ENCODE measurements around the gene ITK. TPM values are rescaled to one million over a fixed set of nuclear protein-coding genes. Genes with fewer than 3 reads are reported as not detected.

The ITK gene
- total RNA-seq, 3 donors from 2014 or later (not counting 1 experiment from before 2014, with no cell fraction given), result 153 to 188 (median 186) TPM

- intact Hi-C loops (cut with micrococcal nuclease), result no loop called here
- no peak for TF ChIP-seq CTCF (IDR thresholded peaks at IDR 0.05)
- Mint-ChIP-seq H3K4me1 (peaks cover 15% of the 10 kb centered on the region in 2 donors), H3K27me3 (ENCODE audit: low read depth in 2 of 2) (peaks cover 0 to 4% of the 10 kb centered on the region in 2 donors), H3K27ac (no peak overlapping the region), H3K36me3 (no peaks in the 10 kb centered on the region), H3K4me3 (no peak overlapping the region), H3K9me3 (no peaks in the 10 kb centered on the region)
- Histone ChIP-seq H3K4me1 (ENCODE audit: control insufficient read depth, insufficient read depth, low read length) (no peaks in the 10 kb centered on the region), H3K36me3 (ENCODE audit: control insufficient read depth, insufficient read depth, low read length) (no peaks in the 10 kb centered on the region), H3K4me3 (ENCODE audit: low read length) (no peak overlapping the region), H3K27me3 (ENCODE audit: control insufficient read depth, insufficient read depth, low read length) (no peaks in the 10 kb centered on the region), H3K9me3 (ENCODE audit: control insufficient read depth, insufficient read depth, low read length) (no peaks in the 10 kb centered on the region), H3K27ac (ENCODE audit: low read length) (no peak overlapping the region)
- WGBS (ENCODE audit: insufficient coverage), result 98% methylated on average over 12 of the region's 12 CpGs
- DNase-seq (no peak), ATAC-seq (no peak)
These were observed 17.6 kb upstream of the ITK start for GRCh38 chr5:157162919-157163510.

- H3K27me3 ChIP-seq (ENCODE audit: control insufficient read depth, insufficient read depth, low read length), result no peaks in the 10 kb centered on the region
- H3K4me3 ChIP-seq (ENCODE audit: low read length), result no peak overlapping the region
- H3K36me3 Mint-ChIP-seq, result no peaks in the 10 kb centered on the region
- no peaks in the 10 kb centered on the region for H3K36me3 ChIP-seq (ENCODE audit: control insufficient read depth, insufficient read depth, low read length)
- intact Hi-C loops (cut with micrococcal nuclease), result no loop called here
- no peaks in the 10 kb centered on the region for H3K9me3 Mint-ChIP-seq
- H3K4me1 ChIP-seq (ENCODE audit: control insufficient read depth, insufficient read depth, low read length), result no peaks in the 10 kb centered on the region
- no peaks in the 10 kb centered on the region for H3K9me3 ChIP-seq (ENCODE audit: control insufficient read depth, insufficient read depth, low read length)
- H3K27ac Mint-ChIP-seq, result no peak overlapping the region
- peaks cover 10 to 11% of the 10 kb centered on the region in 2 donors for H3K4me1 Mint-ChIP-seq
- no peak for DNase-seq
- no peak for TF ChIP-seq CTCF (IDR thresholded peaks at IDR 0.05)
- H3K27me3 Mint-ChIP-seq (ENCODE audit: low read depth in 2 of 2), result peaks cover 0 to 4% of the 10 kb centered on the region in 2 donors
- no peak for ATAC-seq
- 85% methylated on average over 4 of the region's 5 CpGs for WGBS (ENCODE audit: insufficient coverage)
- no peak overlapping the region for H3K27ac ChIP-seq (ENCODE audit: low read length)
- no peak overlapping the region for H3K4me3 Mint-ChIP-seq
These were observed 16.1 kb upstream of the ITK start for GRCh38 chr5:157164521-157164920.

- no peak for ATAC-seq
- 93% methylated on average over 4 of the region's 4 CpGs for WGBS (ENCODE audit: insufficient coverage)
- Histone ChIP-seq H3K4me1 (ENCODE audit: control insufficient read depth, insufficient read depth, low read length) (no peaks in the 10 kb centered on the region), H3K36me3 (ENCODE audit: control insufficient read depth, insufficient read depth, low read length) (no peaks in the 10 kb centered on the region), H3K27ac (ENCODE audit: low read length) (no peak overlapping the region), H3K9me3 (ENCODE audit: control insufficient read depth, insufficient read depth, low read length) (no peaks in the 10 kb centered on the region), H3K4me3 (ENCODE audit: low read length) (no peak overlapping the region), H3K27me3 (ENCODE audit: control insufficient read depth, insufficient read depth, low read length) (no peaks in the 10 kb centered on the region)
- H3K4me3 Mint-ChIP-seq, result no peak overlapping the region
- peaks cover 0 to 4% of the 10 kb centered on the region in 2 donors for H3K27me3 Mint-ChIP-seq (ENCODE audit: low read depth in 2 of 2)
- DNase-seq, result no peak
- H3K9me3 Mint-ChIP-seq, result no peaks in the 10 kb centered on the region
- intact Hi-C loops (cut with micrococcal nuclease), result no loop called here
- TF ChIP-seq CTCF (IDR thresholded peaks at IDR 0.05), result no peak
- H3K27ac Mint-ChIP-seq, result no peak overlapping the region
- peaks cover 11% of the 10 kb centered on the region in 2 donors for H3K4me1 Mint-ChIP-seq
- H3K36me3 Mint-ChIP-seq, result no peaks in the 10 kb centered on the region
These were observed 15.4 kb upstream of the ITK start for GRCh38 chr5:157165261-157165660.

GRCh38 chr5:157165668-157166067 lies 15.0 kb upstream of the ITK start:
- Mint-ChIP-seq H3K9me3 (no peaks in the 10 kb centered on the region), H3K36me3 (no peaks in the 10 kb centered on the region)

More at GRCh38 chr5:157165668-157166067, 15.0 kb upstream of the ITK start:
- Mint-ChIP-seq H3K27me3 (ENCODE audit: low read depth in 2 of 2) (peaks cover 0 to 4% of the 10 kb centered on the region in 2 donors), H3K4me3 (no peak overlapping the region), H3K27ac (no peak overlapping the region), H3K4me1 (peaks cover 11 to 15% of the 10 kb centered on the region in 2 donors)
- intact Hi-C loops (cut with micrococcal nuclease), result no loop called here
- H3K4me3 ChIP-seq (ENCODE audit: low read length), result no peak overlapping the region
- over 99% methylated on average over 14 of the region's 14 CpGs for WGBS (ENCODE audit: insufficient coverage)
- H3K27me3 ChIP-seq (ENCODE audit: control insufficient read depth, insufficient read depth, low read length), result no peaks in the 10 kb centered on the region
- no peak for TF ChIP-seq CTCF (IDR thresholded peaks at IDR 0.05)
- H3K36me3 ChIP-seq (ENCODE audit: control insufficient read depth, insufficient read depth, low read length), result no peaks in the 10 kb centered on the region
- DNase-seq (no peak), ATAC-seq (no peak)
- H3K9me3 ChIP-seq (ENCODE audit: control insufficient read depth, insufficient read depth, low read length), result no peaks in the 10 kb centered on the region
- no peaks in the 10 kb centered on the region for H3K4me1 ChIP-seq (ENCODE audit: control insufficient read depth, insufficient read depth, low read length)
- no peak overlapping the region for H3K27ac ChIP-seq (ENCODE audit: low read length)

All from natural killer cell (primary cell).